ENCODE measurements around the gene TRIP4.

DNA sequence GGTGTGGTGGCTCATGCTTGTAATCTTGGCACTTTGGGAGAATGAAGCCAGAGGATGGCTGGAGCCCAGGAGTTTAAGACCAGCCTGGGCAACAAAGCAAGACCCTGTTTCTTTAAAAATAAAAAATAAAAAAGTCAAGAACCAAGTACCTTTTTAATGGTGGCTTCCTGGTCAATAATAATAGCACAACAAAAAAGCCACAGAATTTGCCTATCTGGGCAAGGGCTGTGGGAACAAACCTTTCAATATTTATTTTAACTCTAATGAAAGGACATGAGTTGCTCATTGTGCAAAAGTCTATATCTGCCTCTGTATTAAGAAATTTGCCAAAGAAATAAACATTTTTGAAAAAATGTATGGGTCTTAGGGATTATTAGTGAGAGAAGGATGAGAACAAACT lies 74.9 kb downstream of the TRIP4 start:
- TF ChIP-seq, protein P1, sequence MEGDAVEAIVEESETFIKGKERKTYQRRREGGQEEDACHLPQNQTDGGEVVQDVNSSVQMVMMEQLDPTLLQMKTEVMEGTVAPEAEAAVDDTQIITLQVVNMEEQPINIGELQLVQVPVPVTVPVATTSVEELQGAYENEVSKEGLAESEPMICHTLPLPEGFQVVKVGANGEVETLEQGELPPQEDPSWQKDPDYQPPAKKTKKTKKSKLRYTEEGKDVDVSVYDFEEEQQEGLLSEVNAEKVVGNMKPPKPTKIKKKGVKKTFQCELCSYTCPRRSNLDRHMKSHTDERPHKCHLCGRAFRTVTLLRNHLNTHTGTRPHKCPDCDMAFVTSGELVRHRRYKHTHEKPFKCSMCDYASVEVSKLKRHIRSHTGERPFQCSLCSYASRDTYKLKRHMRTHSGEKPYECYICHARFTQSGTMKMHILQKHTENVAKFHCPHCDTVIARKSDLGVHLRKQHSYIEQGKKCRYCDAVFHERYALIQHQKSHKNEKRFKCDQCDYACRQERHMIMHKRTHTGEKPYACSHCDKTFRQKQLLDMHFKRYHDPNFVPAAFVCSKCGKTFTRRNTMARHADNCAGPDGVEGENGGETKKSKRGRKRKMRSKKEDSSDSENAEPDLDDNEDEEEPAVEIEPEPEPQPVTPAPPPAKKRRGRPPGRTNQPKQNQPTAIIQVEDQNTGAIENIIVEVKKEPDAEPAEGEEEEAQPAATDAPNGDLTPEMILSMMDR (IDR thresholded peaks at IDR 0.05), result no peak
- TF ChIP-seq POLR2A (IDR thresholded peaks at IDR 0.05), result no peak

Data from body of pancreas (tissue), 4 donors.